ENCODE results near the gene SOX5. TPM values are rescaled to one million over a fixed set of nuclear protein-coding genes. Genes with fewer than 3 reads are reported as not detected.
"Not testable (repeated sequence)": the region's sequence is repeated elsewhere in the genome, so short reads cannot be mapped to it uniquely, and the experiment has no call there.

SOX5 gene
- total RNA-seq, 1 donor from 2014 or later, result 2.2 TPM

DNA sequence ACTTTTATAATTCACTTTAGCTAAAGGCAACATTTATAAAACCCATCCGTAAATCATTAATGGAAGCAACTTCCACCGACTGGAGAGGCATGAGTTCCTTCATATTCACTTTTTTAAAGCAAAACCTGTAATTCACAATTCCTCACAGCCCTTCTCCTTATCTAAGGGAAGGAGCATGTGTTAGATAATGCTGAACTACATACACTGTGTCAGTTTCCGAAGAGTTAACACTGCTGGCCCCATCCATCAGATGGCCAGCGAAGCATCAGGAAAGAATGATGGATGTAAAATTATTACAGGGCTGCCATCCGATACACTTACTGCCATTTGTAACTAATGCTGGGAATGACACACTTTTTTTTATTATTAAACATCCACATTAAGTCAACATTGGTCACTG is 392.8 kb downstream of the SOX5 start:
- DNase-seq (ENCODE audit: extremely low read depth, low read depth, low spot score), result no peak

DNA sequence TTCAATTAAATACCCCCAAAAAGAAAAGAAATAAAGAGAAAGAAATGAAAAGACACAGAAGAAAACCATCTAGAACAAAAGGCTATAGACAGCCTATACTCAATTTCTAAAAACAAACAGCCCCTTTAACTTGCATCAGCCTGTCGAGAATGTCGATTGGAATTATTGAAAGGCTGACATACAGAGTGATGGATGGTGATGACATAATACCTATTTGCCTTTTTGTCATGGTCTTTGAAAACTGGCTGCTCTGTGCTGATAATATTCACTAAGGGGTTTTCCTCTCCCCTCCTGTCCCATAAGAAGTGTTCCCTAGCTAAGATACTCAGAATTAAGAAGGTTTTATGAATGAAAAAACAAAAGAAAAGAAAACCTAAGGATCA is 393.7 kb downstream of the SOX5 start:
- no peak for DNase-seq (ENCODE audit: extremely low read depth, low read depth, low spot score)

DNA sequence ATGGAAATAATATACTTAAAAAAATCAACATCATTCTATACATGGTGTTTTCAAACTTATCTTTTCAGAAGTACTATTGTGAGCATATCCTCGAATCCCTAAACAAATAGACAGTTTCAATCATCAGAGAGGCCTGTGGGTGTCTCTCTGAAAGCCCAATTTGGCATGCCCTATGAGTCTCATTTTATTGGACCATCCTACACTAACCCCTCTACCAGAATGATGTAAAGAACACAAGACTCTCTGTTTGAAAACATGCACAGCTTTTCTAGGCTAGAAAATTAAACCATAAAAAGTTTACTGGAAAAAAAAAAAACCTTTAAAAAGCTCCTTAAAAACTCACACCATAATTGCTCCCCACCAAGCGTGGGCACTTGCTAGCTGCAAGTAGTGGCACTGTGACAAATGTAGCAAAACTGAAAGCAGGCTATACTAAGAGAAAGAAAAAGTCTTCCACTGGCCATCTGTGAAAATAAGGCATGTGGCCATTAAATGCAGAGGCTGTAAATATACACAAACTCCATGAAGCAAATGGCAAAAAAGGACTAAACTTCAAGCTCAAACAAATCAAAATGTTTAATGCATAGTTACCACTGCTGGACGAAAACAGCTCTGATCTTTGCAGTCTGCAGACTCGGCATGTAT is 394.2 kb downstream of the SOX5 start:
- DNase-seq (ENCODE audit: extremely low read depth, low read depth, low spot score), result no peak

DNA sequence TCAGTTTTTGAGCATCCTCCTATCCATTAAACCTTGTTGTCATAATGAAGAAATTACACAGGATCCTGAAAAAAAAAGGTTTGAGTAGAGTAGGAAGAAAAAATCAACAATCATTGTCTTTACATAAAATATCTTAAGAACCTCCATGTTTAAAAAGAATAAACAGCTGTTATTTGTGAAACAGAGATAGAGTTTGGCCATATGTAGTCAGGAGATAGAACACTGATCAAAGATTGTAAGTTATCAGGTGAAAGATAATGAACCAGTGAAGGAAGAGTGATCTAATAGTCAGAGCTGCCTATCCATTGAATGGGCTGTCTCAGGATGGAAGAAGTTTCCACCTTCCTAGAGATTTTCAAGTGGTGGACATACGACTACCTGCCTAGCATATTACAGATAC is 397.1 kb downstream of the SOX5 start:
- DNase-seq (ENCODE audit: extremely low read depth, low read depth, low spot score), result no peak

DNA sequence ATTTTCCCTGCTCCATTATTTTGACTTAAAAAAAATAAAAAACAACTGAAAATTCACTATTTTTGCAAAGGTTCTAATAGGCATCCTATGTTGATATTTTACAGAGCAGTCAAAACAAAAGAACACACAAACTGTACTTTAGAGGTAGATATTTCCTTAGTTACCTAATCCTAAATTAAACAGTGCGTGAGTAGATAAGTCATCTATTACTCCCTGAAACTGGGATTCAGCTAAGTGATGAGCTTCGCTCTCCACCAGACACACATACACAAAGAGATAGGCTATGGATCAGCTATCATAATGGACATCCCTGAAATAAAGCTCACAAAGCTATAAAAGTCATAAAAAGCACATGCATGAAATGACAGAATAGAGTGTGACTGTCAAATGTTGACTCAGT is 398.7 kb downstream of the SOX5 start:
- no peak for DNase-seq (ENCODE audit: extremely low read depth, low read depth, low spot score)

DNA sequence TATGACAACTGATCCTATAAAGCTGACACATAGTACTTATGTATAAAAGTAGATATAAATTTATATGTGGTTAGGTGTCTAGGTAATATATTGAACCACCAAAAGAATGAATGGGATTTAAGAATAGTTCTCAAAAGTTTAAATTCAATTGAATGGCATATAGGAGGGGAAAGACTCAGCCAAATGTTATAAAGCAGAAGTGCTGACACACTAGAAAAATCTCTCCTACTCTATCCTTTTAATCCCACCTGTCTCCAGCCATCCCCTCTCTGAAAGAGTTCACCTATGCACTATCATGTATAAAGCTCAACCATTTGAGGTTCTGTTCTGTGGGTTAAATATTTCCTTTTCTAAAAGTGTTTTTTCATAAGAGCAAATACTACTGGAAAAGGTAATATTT is 400.7 kb downstream of the SOX5 start:
- no peak for DNase-seq (ENCODE audit: extremely low read depth, low read depth, low spot score)

DNA sequence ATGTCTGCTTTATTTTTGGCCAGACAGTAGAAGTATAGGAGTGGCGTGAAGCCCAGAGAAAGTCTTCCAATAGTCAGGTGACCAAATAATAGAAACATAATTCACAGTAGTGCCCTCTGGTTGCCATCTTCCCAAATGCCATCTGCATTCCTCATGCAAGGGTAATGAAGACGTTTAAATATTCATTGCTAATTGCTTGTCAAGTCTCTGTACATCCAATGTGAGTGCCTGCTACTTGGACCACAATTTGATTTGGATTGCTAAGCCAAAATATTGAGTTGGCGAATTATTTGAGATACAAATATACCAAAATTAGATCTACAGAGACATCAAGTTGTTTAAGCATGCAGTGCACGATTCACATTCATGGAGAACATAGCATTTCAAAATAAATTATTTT is 402.7 kb downstream of the SOX5 start:
- no peak for DNase-seq (ENCODE audit: extremely low read depth, low read depth, low spot score)

DNA sequence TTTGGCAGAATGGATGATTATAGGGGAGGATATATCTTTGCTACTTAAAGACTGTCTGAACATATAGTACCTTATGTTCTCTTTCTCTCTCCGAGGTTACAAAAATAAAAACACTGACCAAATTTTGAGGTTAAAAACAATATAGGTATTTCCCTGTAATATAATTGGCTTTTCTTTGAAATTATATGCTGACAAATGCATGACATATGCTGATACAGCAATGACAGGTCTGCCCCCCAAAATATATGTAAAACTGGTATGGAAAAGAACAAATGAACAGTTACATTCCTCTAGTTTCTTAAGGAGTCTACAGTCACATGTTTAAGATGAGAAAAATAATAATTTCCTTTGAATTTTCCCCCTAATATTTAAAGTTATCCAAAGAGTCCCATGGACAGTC is 405.7 kb downstream of the SOX5 start:
- no peak for DNase-seq (ENCODE audit: extremely low read depth, low read depth, low spot score)

DNA sequence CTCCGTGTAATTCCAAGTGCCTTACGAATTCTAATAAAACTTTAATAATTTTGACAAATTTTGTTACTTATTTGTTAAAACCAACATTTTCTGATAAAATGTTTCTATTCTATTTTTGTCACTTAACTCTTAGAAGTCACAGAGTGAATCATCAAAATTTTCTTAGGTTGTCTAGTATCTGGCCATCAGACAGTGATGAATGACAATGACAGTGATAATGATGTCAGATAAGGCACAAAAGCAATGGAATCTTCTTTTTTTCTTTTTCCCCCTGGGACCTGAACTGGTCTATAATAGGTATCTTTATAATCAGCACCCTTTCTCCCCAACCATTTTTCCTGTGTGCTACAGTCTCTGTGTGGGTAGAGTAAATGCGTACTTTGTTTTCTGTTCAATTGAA is 407.3 kb downstream of the SOX5 start:
- no peak for DNase-seq (ENCODE audit: extremely low read depth, low read depth, low spot score)

DNA sequence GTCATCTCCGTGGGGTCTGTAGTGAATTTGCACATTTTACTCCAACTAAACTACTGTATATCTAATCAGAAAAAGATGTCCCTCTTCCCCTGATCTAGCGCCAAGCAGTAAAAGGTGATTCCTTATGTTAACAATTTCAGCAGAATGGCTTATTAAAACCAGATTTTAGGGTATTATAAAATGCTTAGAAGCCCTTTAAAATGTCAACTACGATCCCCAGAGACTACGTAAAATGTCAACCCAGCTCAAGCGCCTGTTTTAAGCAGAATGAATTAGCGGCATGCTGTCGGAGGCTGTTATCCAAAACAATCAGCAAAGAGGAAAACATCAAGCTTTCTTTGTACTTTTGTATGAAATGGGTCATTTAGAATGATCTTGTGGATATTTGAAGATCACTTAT is 408.9 kb downstream of the SOX5 start:
- DNase-seq (ENCODE audit: extremely low read depth, low read depth, low spot score), result no peak

DNA sequence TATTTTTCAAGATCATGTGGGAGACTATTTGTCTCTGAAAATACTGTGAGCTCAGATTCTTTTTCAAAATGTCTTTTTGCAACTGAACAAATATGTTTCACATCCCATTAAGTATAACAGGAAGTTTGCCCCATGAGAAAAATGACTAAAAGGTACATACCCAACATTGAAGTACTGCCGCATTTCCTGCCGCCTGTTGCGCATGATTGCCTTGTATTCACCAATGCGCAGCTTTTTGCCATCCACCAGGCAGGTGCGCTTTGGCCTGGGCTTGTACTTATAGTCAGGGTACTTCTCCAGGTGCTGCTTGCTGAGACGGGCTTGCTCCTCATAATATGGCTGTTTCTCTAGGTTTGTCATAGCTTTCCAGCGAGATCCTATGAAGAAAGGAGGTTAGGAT is 413.2 kb downstream of the SOX5 start:
- no peak for DNase-seq (ENCODE audit: extremely low read depth, low read depth, low spot score)

DNA sequence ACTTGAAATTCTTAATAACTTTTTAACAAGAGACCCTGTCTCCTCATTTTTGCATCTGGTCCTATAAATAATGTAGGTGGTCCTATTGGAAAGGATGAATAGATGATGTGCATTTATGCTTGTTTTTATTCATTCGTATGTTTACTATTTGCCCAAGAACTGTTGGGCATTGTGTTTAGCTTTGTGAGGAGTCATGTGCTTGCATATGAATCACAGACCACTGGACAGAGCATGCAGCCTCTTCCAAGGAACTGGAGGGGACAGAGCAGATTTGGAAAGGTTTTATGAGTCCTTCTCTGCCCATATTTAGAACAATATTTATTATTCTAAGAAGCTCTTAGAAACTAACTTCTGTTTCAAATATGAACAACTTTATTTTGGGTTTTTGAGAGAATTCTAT is 414.0 kb downstream of the SOX5 start:
- DNase-seq (ENCODE audit: extremely low read depth, low read depth, low spot score), result no peak

DNA sequence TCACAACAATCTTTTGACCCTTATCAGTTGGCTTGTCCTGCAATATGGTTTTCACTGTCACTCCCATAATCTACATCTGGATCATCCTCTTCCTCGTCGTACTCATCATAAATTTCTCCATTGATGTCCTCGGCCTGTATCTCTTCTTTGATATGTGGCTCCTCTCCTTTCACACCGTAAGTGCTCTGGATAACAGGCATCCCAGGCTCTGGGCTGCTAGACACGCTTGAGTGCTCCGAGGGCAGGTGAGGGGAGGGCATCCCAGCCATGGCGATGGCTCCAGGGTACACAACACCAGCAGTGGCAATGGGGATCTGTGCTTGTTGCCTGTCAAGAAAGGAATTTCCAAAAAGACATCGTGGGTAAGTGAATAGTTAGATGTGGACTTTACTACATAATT is 415.3 kb downstream of the SOX5 start:
- no peak for DNase-seq (ENCODE audit: extremely low read depth, low read depth, low spot score)

DNA sequence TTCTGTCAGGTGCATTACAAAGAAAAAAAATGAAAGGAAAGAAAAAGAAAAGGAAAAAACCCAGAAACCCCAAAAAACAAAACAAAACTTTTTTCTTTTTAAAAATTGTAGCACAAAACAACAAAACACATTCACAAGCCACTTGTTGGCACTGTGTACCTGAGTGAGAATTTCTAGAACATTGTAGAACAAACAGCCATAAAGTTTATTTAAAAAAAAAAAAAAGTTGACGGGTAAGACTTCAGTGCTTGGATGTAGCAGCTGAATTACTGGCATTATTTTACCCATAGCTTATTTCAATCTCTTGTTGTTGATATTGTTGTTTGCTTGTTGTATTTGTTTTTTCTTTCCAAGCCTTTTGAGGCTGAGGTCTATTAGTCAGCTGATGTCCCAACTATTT is 415.8 kb downstream of the SOX5 start:
- no peak for DNase-seq (ENCODE audit: extremely low read depth, low read depth, low spot score)

DNA sequence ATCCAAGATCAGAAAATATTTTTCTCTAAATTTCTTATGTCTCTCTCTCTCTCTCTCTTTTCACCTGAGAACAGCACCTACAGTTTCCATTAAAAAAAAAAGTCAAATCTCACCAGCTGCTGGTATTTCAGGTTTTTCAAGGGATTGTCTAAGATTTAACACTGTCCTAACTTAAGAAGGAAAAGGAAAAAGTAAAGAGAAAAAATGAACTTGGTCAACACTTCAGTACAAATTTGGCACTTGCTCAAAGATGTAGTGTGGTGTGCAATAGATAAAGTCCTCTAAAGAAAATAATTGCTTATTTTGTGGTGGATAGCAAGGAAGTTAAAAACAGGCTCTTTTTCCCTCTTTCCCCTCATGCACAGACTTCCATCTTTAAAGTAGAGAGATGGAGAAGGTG is 416.2 kb downstream of the SOX5 start:
- DNase-seq (ENCODE audit: extremely low read depth, low read depth, low spot score), result no peak

DNA sequence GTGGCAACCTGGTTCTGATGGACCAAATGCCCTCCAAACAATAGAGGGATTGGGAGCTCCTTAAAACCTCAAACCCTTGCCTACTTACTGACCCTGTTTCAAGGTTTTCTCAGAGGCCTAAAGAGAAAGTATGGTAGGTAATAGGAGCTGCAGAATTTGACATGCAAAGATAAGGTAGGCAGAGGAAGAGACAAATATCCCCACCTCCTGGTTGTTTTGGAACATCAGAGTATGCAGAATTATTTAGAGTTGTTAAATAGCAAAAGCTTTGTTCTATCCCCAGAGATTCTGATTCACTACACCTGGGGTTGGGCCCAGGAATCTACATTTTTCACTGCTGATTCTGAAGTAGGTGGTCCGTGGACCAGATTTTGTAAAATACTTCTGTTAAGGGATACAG is 421.2 kb downstream of the SOX5 start:
- DNase-seq (ENCODE audit: extremely low read depth, low read depth, low spot score), result no peak

DNA sequence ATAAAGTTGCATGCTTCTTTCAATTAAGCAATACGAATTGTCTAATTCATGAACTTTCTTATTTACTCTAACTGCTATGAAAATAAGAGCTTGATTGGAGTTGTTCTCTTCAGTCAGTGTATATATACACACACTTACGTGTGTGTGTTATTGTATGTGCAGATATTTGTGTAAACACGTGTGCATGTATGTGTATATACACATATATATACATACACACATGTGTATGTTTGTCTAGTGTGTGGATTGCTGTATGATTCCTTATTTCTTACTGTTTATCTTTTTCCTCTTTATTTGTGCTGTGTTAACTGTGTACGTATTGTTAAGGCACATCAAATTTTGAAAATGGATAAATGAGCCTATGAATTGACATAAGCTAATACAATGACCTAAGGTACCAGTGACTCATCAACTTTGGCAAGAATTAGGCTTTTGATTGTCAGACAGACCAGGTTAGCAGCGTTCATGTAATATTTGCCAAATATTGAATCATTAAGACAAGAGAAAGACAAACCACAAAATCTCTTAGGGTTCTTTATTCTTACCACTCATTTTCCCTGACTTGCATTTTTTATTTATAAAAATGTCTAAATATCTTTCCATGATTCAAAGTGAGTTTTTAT is 423.9 kb downstream of the SOX5 start:
- no peak for DNase-seq (ENCODE audit: extremely low read depth, low read depth, low spot score)

DNA sequence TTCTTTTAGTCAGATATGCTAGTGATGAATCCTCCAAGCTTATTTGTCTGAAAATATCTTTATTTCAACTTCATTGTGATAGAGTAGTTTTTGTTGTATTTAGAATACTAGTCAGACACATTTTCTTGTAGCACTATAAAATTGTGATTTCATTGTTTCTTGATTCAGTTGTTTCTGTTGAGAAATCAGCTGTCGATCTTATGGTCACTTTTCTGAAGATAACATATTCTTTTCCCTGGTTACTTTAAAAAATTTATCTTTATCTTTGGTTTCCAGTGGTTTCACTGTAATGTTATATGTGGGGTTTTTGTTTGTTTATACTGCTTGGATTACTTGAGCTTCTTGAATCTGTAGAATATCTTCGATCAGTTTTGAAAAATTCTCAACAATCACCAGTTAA is 426.1 kb downstream of the SOX5 start:
- no peak for DNase-seq (ENCODE audit: extremely low read depth, low read depth, low spot score)

DNA sequence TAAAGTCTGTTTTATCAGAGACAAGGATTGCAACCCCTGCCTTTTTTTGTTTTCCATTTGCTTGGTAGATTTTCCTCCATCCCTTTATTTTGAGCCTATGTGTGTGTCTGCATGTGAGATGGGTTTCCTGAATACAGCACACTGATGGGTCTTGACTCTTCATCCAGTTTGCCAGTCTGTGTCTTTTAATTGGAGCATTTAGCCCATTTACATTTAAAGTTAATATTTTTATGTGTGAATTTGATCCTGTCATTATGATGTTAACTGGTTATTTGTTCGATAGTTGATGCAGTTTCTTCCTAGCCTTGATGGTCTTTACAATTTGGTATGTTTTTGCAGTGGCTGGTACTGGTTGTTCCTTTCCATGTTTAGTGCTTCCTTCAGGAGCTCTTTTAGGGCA is 430.0 kb downstream of the SOX5 start:
- DNase-seq (ENCODE audit: extremely low read depth, low read depth, low spot score), result not testable (repeated sequence)

DNA sequence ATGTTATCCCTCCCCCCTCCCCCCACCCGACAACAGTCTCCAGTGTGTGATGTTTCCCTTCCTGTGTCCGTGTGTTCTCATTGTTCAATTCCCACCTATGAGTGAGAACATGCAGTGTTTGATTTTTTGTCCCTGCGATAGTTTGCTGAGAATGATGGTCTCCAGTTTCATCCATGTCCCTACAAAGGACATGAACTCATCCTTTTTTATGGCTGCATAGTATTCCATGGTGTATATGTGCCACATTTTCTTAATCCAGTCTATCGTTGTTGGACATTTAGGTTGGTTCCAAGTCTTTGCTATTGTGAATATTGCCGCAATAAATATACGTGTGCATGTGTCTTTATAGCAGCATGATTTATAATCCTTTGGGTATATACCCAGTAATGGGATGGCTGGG is 433.7 kb downstream of the SOX5 start:
- DNase-seq (ENCODE audit: extremely low read depth, low read depth, low spot score), result not testable (repeated sequence)

DNA sequence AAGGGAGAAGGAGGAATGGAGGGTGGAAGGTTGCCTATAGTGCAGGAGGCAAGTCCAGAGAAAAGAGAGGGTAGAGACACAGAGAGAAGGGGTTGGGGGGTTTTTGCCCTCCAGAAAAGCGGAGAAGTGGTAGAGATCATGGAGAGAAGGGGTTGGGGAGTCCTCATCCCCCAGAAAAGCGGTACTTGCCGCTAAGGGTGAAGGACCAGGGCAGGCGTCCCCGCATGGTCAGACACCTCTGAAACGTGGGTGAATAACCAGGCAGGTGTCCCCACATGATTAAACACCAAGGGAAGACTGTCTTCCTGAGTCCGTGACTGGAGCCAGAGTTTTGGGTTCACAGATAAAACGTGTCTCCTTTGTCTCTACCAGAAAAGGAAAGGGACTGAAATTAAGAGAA is 439.0 kb downstream of the SOX5 start:
- no peak for DNase-seq (ENCODE audit: extremely low read depth, low read depth, low spot score)

DNA sequence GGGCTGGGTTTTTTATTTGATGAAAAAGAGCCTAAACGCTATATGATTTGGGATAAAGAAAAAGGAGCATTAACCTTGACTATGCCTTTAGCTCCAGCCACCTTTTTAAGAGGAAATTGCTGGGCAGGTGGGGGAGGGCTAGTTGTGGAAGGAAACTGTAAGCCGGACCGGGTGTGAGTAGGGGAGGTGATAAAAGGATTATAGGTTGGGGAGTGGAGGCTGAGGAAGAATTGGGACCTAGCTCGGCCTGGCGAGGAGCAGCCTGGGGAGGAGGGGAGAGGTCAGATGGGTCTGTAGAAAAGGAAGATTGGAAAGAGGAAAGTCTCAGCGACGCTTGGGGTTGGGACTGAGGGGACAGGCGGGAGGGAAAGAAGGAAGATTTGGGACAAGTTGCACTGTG is 439.6 kb downstream of the SOX5 start:
- DNase-seq (ENCODE audit: extremely low read depth, low read depth, low spot score), result not testable (repeated sequence)

DNA sequence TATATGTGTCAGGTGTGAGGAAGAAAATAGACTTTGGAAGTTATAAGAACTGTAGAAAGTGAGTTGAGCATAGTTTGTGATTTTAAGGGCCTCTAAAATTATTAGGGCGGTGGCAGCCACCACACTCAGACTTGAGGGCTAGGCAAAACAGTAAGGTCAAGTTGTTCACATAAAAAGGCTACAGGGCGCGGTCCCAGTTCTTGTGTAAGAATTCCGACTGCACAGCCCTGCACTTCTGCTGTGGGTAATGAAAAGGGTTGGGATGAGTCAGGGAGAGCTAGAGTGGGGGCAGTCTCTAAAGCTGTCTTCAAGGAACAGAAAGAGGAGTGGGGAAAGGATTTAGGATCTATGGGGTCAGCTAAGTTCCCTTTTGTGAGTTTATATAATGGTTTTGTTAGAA is 441.7 kb downstream of the SOX5 start:
- DNase-seq (ENCODE audit: extremely low read depth, low read depth, low spot score), result not testable (repeated sequence)

Measured in glomerular endothelial cell (primary cell).